ENCODE measurements around the gene SNRK. TPM values are rescaled to one million over a fixed set of nuclear protein-coding genes. Genes with fewer than 3 reads are reported as not detected.

Gene SNRK
- total and polyA plus RNA-seq, 2 donors (not counting 3 experiments of a cell fraction or from before 2014, with no cell fraction given), result 43.3 to 99.9 TPM

DNA sequence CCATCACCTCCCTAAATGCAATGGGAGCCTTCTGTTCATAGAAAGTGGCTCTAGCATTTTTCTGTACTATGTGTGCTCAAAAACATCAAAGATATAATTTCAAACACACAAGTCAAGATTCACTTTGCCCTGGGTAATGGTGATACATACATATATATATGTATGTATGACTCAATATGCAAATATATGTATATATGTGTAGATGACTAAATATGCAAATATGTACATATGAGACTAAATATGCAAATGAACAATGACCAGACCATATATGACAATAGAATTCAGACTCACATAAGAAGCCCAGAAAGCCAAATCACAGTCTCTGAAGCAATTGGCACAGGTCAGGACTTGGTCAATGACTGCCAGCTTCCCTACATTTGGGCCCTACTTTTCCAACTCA, 36.9 kb upstream of the SNRK start:
- intact Hi-C loops (cut with micrococcal nuclease) (no loop called here), dilution Hi-C loops (cut with MboI; ENCODE audit: extremely low pct_ligation_motif_present, low sequenced_read_pairs) (no loop called here)
- H3K9me1 ChIP-seq (replicated peaks; ENCODE audit: control insufficient read depth, extremely low read depth, insufficient read depth, low read length), result no peaks in the 10 kb centered on the region
- CTCF ChIA-PET, result interaction anchor here (1.0 to 3.0 kb wide), 3 partner anchors 10 to 288 kb away, joined by 3 to 25 read pairs (median 5); no protein-coding TSS in a partner anchor
- H3K4me2 ChIP-seq (ENCODE audit: insufficient read depth, low read length), result no peak overlapping the region
- DNase-seq (ENCODE audit: low read depth, low spot score) (no peak), FAIRE-seq (no peak)
- H3K79me2 ChIP-seq (ENCODE audit: control insufficient read depth, insufficient read depth, low read length), result no peaks in the 10 kb centered on the region
- no peaks in the 10 kb centered on the region for H3K36me3 ChIP-seq (ENCODE audit: control insufficient read depth in 2 of 2, extremely low read depth in 1 of 2, insufficient read depth in 2 of 2, low read length in 2 of 2)
- H3K27ac ChIP-seq (ENCODE audit: insufficient read depth, low read depth, low read length), result no peak overlapping the region
- no peak overlapping the region for H3K9ac ChIP-seq (replicated peaks; ENCODE audit: extremely low read depth, insufficient read depth, low read length)
- no TSS peak for BruUV-seq (replicated peaks)
- no peaks in the 10 kb centered on the region for H3K27me3 ChIP-seq (ENCODE audit: control insufficient read depth in 2 of 2, insufficient read depth in 2 of 2, low read length in 2 of 2)
- H3K9me3 ChIP-seq (replicated peaks; ENCODE audit: control insufficient read depth, insufficient read depth, low read length), result no peaks in the 10 kb centered on the region
- H4K20me1 ChIP-seq (replicated peaks; ENCODE audit: control insufficient read depth, extremely low read depth, insufficient read depth, low read length), result no peaks in the 10 kb centered on the region
- H3K4me3 ChIP-seq (replicated peaks in 1 of 3; ENCODE audit: insufficient read depth in 1 of 3, low read depth in 1 of 3, low read length in 3 of 3), result no peak overlapping the region
- POLR2A ChIA-PET, result no interaction called here
- peaks cover 39% of the 10 kb centered on the region for H3K4me1 ChIP-seq (ENCODE audit: control insufficient read depth, extremely low read depth, insufficient read depth, low read length)
- H2AFZ ChIP-seq (ENCODE audit: low read depth, low read length), result no peak overlapping the region
- TF ChIP-seq, protein P1, sequence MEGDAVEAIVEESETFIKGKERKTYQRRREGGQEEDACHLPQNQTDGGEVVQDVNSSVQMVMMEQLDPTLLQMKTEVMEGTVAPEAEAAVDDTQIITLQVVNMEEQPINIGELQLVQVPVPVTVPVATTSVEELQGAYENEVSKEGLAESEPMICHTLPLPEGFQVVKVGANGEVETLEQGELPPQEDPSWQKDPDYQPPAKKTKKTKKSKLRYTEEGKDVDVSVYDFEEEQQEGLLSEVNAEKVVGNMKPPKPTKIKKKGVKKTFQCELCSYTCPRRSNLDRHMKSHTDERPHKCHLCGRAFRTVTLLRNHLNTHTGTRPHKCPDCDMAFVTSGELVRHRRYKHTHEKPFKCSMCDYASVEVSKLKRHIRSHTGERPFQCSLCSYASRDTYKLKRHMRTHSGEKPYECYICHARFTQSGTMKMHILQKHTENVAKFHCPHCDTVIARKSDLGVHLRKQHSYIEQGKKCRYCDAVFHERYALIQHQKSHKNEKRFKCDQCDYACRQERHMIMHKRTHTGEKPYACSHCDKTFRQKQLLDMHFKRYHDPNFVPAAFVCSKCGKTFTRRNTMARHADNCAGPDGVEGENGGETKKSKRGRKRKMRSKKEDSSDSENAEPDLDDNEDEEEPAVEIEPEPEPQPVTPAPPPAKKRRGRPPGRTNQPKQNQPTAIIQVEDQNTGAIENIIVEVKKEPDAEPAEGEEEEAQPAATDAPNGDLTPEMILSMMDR (IDR thresholded peaks at IDR 0.05; ENCODE audit: extremely low read depth in 1 of 2, insufficient read depth in 1 of 2, low read depth in 1 of 2, low read length in 2 of 2), result no peak
- TF ChIP-seq, protein P2, sequence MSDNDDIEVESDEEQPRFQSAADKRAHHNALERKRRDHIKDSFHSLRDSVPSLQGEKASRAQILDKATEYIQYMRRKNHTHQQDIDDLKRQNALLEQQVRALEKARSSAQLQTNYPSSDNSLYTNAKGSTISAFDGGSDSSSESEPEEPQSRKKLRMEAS (IDR thresholded peaks at IDR 0.05; ENCODE audit: insufficient read depth, insufficient read length), result no peak
- TF ChIP-seq POLR2AphosphoS5 (IDR thresholded peaks at IDR 0.05; ENCODE audit: insufficient read depth, low read depth, low read length) (no peak), FOS (IDR thresholded peaks at IDR 0.05; ENCODE audit: borderline replicate concordance, insufficient read depth, low read length) (no peak), JUN (IDR thresholded peaks at IDR 0.05; ENCODE audit: borderline replicate concordance, insufficient read depth, insufficient read length, low read depth) (no peak), POLR2A (IDR thresholded peaks at IDR 0.05; ENCODE audit: low read depth, low read length) (no peak), EZH2 (IDR thresholded peaks at IDR 0.05; ENCODE audit: borderline replicate concordance, low read depth, low read length, severe bottlenecking) (no peak)

All from endothelial cell of umbilical vein (primary cell).